HT-29 (cell line): ENCODE results near the gene LHFPL6. TPM values are rescaled to one million over a fixed set of nuclear protein-coding genes. Genes with fewer than 3 reads are reported as not detected.

Experiments
- DNase-seq: peaks from one replicate; pipeline ENCODE4 v3.0.0-alpha.2; 2015; ENCODE audit warnings: low spot score
- total RNA-seq: library from RNA; depleted of rRNA; stranded (reverse); fragments of >200 nt; shearing (Covaris generic); gene quantifications from 2 replicates; pipeline ENCODE4 v1.2.3, GENCODE V29; 2014

The LHFPL6 gene
- total RNA-seq, 1 experiment from 2014 or later = not detected

- no peak for DNase-seq
Measured at GRCh38 chr13:39556866-39557265, 46.1 kb downstream of the LHFPL6 start.

GRCh38 chr13:39554371-39554770 lies 48.6 kb downstream of the LHFPL6 start:
- no peak for DNase-seq

GRCh38 chr13:39552246-39552645 lies 50.7 kb downstream of the LHFPL6 start:
- no peak for DNase-seq

- DNase-seq = no peak
Measured at GRCh38 chr13:39550931-39551330, 52.1 kb downstream of the LHFPL6 start.

- no peak for DNase-seq
Measured at GRCh38 chr13:39547108-39547507, 55.9 kb downstream of the LHFPL6 start.

GRCh38 chr13:39542361-39542760 lies 60.6 kb downstream of the LHFPL6 start:
- DNase-seq = no peak

- no peak for DNase-seq
Measured at GRCh38 chr13:39540929-39541605, 61.9 kb downstream of the LHFPL6 start.

GRCh38 chr13:39538816-39539790 lies 63.9 kb downstream of the LHFPL6 start:
- DNase-seq = no peak

GRCh38 chr13:39536906-39537305 lies 66.1 kb downstream of the LHFPL6 start:
- no peak for DNase-seq

- DNase-seq = no peak
Measured at GRCh38 chr13:39536274-39536673, 66.7 kb downstream of the LHFPL6 start.

- no peak for DNase-seq
Measured at GRCh38 chr13:39533651-39534150, 69.3 kb downstream of the LHFPL6 start.

GRCh38 chr13:39531646-39532045 lies 71.3 kb downstream of the LHFPL6 start:
- no peak for DNase-seq

- no peak for DNase-seq
Measured at GRCh38 chr13:39530916-39531315, 72.1 kb downstream of the LHFPL6 start.

- DNase-seq = no peak
Measured at GRCh38 chr13:39528661-39528980, 74.4 kb downstream of the LHFPL6 start.

- no peak for DNase-seq
Measured at GRCh38 chr13:39527961-39528660, 74.9 kb downstream of the LHFPL6 start.

- DNase-seq = no peak
Measured at GRCh38 chr13:39527301-39527700, 75.7 kb downstream of the LHFPL6 start.

GRCh38 chr13:39526499-39526898 lies 76.5 kb downstream of the LHFPL6 start:
- DNase-seq = no peak

- DNase-seq = no peak
Measured at GRCh38 chr13:39525506-39525905, 77.5 kb downstream of the LHFPL6 start.

- DNase-seq = no peak
Measured at GRCh38 chr13:39524795-39525194, 78.2 kb downstream of the LHFPL6 start.

GRCh38 chr13:39522329-39522728 lies 80.7 kb downstream of the LHFPL6 start:
- no peak for DNase-seq

- no peak for DNase-seq
Measured at GRCh38 chr13:39521701-39522100, 81.3 kb downstream of the LHFPL6 start.

GRCh38 chr13:39516096-39516495 lies 86.9 kb downstream of the LHFPL6 start:
- DNase-seq = no peak
